ENCODE results near the gene FRS3.
"Not testable (repeated sequence)": the region's sequence is repeated elsewhere in the genome, so short reads cannot be mapped to it uniquely, and the experiment has no call there.

The FRS3 gene

DNA sequence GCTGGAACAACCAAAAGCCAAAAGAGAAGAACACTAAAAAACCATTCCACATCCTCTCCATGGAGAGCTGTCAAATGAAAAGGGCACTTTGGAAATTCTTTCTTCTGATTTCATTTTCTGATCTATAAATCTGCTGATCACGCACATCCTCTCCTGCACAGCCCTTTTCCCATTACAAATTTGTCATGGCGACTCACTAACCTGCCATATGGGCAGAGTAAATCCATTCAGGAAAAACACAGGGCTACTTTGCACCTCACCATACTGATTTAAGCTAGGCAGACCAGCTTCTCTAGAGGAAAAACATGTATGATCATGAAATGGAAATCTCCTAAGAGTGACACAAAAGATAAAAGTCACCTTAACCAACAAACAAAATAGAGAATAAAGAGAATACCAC lies 33.8 kb upstream of the FRS3 start:
- no peak for DNase-seq (ENCODE audit: extremely low read depth, insufficient read length)
- no peaks in the 10 kb centered on the region for H3K27me3 ChIP-seq (replicated peaks; ENCODE audit: control insufficient read depth, insufficient read depth, low read length)
- TF ChIP-seq, protein P1, sequence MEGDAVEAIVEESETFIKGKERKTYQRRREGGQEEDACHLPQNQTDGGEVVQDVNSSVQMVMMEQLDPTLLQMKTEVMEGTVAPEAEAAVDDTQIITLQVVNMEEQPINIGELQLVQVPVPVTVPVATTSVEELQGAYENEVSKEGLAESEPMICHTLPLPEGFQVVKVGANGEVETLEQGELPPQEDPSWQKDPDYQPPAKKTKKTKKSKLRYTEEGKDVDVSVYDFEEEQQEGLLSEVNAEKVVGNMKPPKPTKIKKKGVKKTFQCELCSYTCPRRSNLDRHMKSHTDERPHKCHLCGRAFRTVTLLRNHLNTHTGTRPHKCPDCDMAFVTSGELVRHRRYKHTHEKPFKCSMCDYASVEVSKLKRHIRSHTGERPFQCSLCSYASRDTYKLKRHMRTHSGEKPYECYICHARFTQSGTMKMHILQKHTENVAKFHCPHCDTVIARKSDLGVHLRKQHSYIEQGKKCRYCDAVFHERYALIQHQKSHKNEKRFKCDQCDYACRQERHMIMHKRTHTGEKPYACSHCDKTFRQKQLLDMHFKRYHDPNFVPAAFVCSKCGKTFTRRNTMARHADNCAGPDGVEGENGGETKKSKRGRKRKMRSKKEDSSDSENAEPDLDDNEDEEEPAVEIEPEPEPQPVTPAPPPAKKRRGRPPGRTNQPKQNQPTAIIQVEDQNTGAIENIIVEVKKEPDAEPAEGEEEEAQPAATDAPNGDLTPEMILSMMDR (IDR thresholded peaks at IDR 0.05; ENCODE audit: insufficient read depth, low read length, poor library complexity, severe bottlenecking), result no peak
- H3K4me3 ChIP-seq (replicated peaks; ENCODE audit: low read depth, low read length), result no peak overlapping the region
- H3K36me3 ChIP-seq (ENCODE audit: control insufficient read depth, insufficient read depth, low read length), result no peaks in the 10 kb centered on the region

DNA sequence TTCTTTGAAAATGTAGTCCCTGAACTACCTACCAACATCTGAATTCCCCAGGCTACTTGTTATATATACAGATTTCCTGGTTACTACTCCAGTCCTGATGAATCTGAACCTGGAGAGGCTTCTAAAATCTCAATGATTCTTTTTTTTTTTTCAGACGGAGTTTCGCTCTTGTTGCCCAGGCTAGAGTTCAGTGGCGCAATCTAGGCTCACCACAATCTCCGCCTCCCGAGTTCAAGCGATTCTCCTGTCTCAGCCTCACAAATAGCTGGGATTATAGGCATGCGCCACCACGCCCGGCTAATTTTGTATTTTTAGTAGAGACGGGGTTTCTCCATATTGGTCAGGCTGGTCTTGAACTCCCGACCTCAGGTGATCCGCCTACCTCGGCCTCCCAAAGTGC lies 32.2 kb upstream of the FRS3 start:
- not testable (repeated sequence) for DNase-seq (ENCODE audit: extremely low read depth, insufficient read length)

DNA sequence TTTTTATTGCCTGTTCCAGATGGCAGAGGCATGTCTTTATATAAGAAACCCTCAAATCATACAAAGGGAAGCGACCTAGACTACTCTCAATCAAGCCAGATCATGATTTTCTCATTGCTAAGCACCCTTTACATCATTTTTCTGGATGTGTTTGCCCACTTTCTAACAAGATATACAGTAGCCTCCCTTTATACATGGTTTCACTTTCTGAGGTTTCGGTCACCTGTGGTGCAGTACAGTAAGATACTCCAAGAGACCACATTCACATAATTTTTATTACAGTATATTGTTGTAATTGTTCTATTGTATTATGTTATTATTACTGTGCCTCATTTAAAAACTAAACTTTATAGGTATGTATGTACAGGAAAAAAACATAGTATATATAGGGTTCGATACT lies 31.4 kb upstream of the FRS3 start:
- H3K36me3 ChIP-seq (ENCODE audit: control insufficient read depth, insufficient read depth, low read length), result no peaks in the 10 kb centered on the region; the same call in 1 of the 2 replicates
- DNase-seq (ENCODE audit: extremely low read depth, insufficient read length), result no peak
- TF ChIP-seq, protein P1 (IDR thresholded peaks at IDR 0.05; ENCODE audit: insufficient read depth, low read length, poor library complexity, severe bottlenecking), result no peak
- no peak overlapping the region for H3K4me3 ChIP-seq (replicated peaks; ENCODE audit: low read depth, low read length)
- no peaks in the 10 kb centered on the region for H3K27me3 ChIP-seq (replicated peaks; ENCODE audit: control insufficient read depth, insufficient read depth, low read length)

More for the DNA sequence above, 32.2 kb upstream of the FRS3 start:
- not testable (repeated sequence) for H3K4me3 ChIP-seq (replicated peaks; ENCODE audit: low read depth, low read length); H3K36me3 ChIP-seq (ENCODE audit: control insufficient read depth, insufficient read depth, low read length); H3K27me3 ChIP-seq (replicated peaks; ENCODE audit: control insufficient read depth, insufficient read depth, low read length)

DNA sequence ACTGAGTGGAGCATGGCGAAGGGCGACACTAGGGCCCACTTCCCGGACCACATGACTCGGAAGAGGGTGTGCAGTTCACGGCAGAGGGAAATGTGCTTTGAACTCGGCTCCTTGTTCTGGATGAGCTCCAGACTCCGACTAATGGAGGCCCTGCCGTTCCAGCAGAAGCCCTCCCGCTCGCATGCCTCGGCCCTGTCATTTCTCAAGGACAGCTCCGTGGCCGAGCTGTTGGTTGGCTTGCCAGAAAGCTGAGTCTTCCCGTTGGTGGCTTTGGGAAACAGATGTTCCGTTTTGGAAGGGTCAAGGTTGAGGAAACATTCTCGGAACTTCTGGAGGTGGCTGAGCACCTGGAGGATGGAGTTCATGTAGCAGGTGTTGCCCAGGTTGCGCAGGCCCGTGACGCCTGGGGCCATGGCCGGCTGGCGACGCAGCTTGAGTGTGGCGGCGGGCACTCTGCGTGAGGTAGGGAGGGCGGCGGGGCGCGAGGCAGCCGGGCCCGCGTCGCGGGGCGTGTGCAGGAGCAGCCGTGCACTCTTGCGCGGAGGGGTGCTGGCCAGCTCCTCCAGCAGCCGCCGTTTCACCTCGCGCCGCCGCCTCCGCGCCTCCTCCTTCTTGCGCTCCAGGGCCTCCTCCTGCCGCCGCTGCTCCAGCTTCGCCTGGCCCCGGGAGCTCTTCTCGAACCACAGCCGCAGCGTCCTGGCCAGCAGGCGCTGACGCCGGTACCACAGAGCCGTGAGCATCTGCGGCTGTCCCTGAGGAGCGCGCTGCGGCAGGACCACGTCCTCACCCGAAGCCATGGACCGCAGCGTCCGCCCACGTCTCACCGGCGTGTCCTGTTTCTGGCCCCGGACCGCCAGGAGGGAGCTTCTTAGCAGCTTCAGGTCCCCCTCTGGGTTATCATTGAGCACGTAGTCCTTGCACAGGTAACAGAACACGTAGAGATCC lies 26.4 kb upstream of the FRS3 start:
- DNase-seq (ENCODE audit: extremely low read depth, insufficient read length), result no peak
- H3K27me3 ChIP-seq (replicated peaks; ENCODE audit: control insufficient read depth, insufficient read depth, low read length), result no peaks in the 10 kb centered on the region
- H3K36me3 ChIP-seq (ENCODE audit: control insufficient read depth, insufficient read depth, low read length), result peaks cover 5% of the 10 kb centered on the region
- TF ChIP-seq, protein P1 (IDR thresholded peaks at IDR 0.05; ENCODE audit: insufficient read depth, low read length, poor library complexity, severe bottlenecking), result no peak
- H3K4me3 ChIP-seq (replicated peaks; ENCODE audit: low read depth, low read length), result no peak overlapping the region

DNA sequence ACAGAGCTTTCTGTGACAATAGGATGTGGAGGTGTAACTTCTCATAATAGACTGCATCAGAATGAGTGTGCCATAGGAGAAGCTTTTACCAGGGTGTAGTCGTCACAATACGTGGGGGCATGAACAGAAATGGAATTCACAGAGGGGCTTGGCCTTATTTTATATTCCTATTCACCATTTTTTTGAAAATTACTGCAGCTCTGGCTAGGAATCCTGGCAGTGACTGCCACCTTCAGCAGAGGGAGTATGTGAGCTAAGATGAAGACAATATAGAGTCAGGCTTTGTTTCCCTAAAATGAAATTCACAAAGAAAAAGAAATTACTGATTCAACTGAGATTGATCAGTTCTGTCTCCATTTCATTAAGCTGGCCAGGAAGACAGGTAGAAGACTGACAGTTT lies 21.7 kb upstream of the FRS3 start:
- TF ChIP-seq, protein P1 (IDR thresholded peaks at IDR 0.05; ENCODE audit: insufficient read depth, low read length, poor library complexity, severe bottlenecking), result peak; percentile 52
- Histone ChIP-seq H3K27me3 (replicated peaks; ENCODE audit: control insufficient read depth, insufficient read depth, low read length) (no peaks in the 10 kb centered on the region), H3K4me3 (replicated peaks; ENCODE audit: low read depth, low read length) (no peak overlapping the region), H3K36me3 (ENCODE audit: control insufficient read depth, insufficient read depth, low read length) (peaks cover 5% of the 10 kb centered on the region)
- DNase-seq (ENCODE audit: extremely low read depth, insufficient read length), result no peak

DNA sequence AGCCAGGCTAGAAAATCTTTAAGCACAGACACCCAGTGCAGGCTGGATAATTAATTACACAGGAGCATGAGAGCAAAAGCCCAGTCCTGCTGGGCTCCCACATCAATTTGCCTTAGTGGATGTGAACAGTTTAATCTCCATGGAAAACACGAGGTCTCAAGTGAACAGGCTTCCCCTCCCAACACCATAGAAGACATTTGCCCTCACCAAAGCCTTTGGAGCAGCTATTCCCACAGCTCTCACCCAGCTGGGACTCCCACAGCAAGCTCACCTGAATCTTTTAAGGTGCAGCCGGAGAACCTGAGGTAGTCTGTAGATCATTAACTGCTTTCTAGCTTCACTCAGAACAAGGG lies 19.8 kb upstream of the FRS3 start:
- Histone ChIP-seq H3K27me3 (replicated peaks; ENCODE audit: control insufficient read depth, insufficient read depth, low read length) (no peaks in the 10 kb centered on the region), H3K36me3 (ENCODE audit: control insufficient read depth, insufficient read depth, low read length) (no peaks in the 10 kb centered on the region; the same call in 1 of the 2 replicates), H3K4me3 (replicated peaks; ENCODE audit: low read depth, low read length) (no peak overlapping the region)
- TF ChIP-seq, protein P1 (IDR thresholded peaks at IDR 0.05; ENCODE audit: insufficient read depth, low read length, poor library complexity, severe bottlenecking), result no peak
- DNase-seq (ENCODE audit: extremely low read depth, insufficient read length), result no peak
